K562 (cell line): ENCODE measurements around the gene CCDC167. TPM values are rescaled to one million over a fixed set of nuclear protein-coding genes. Genes with fewer than 3 reads are reported as not detected.
A peak's percentile ranks its signal among the peaks of the same experiment; 100 is the strongest.

Source experiments
- ATAC-seq: fragments of 200-7000 bp; cut with Tn5 transposase; 3 replicates; pipeline ENCODE4 v1.9.1; 2020; ENCODE audit warnings: moderate library complexity
- BruUV-seq: library from RNA; stranded (reverse); fragments of 400-500 nt; replicated peaks from 2 replicates; lab custom pipeline; 2021; lab: Mats Ljungman, UMichigan
- CTCF ChIA-PET: fragments of 300-600 bp; formaldehyde crosslinking; extraction: SDS; loops from one replicate; lab custom pipeline; 2021; ENCODE audit warnings: low intra/inter-chr PET ratio; lab: Yijun Ruan, JAX
- POLR2A ChIA-PET: fragments of 300-600, 350-650 bp; sonication (Branson Sonifier 250); formaldehyde crosslinking; extraction: SDS; loops from one replicate; lab custom pipeline; 2021; ENCODE audit warnings: antibody characterized with exemption, inconsistent platforms; lab: Yijun Ruan, JAX
- DNase-seq, 4 experiments: peaks; one replicate each; pipeline versions ENCODE4 v3.0.0 to v3.0.0-alpha.2; 2011 to 2018; ENCODE audit warnings: low spot score in 3 of 4, mixed read lengths in 3 of 4; ENCODE audit errors: extremely low read depth in 1 of 4
- FAIRE-seq: peaks from 2 replicates; lab custom pipeline; 2011; peaks lifted over from hg19 to GRCh38; lab: Jason Lieb, UNC
- H2AFZ ChIP-seq: 2 replicates; pipeline ENCODE4 v1.6.0; 2011; ENCODE audit warnings: low read depth, low read length, control low read depth, inconsistent platforms
- H3K27ac ChIP-seq: fragments of 200-600 bp; 3 replicates; pipeline ENCODE4 v1.8.0; 2011; ENCODE audit warnings: low read depth, mild to moderate bottlenecking, control low read depth, inconsistent platforms, low read length, moderate library complexity, mixed read lengths; ENCODE audit errors: extremely low read depth
- H3K27me3 ChIP-seq, 2 experiments: fragments of 300-600 bp in 1 of 2; 2 replicates in 1 of 2; 3 replicates in 1 of 2; pipeline versions ENCODE4 v1.6.0 to v1.8.0; 2011; ENCODE audit warnings: inconsistent platforms in 2 of 2, low read length in 2 of 2, mild to moderate bottlenecking in 1 of 2, mixed read lengths in 1 of 2, moderate library complexity in 1 of 2; ENCODE audit not compliant: control insufficient read depth in 2 of 2, insufficient read depth in 2 of 2
- H3K36me3 ChIP-seq: fragments of 300-600 bp; 3 replicates; pipeline ENCODE4 v1.8.0; 2011; ENCODE audit warnings: mild to moderate bottlenecking, low read length, inconsistent platforms; ENCODE audit not compliant: control insufficient read depth, insufficient read depth
- H3K4me1 ChIP-seq, 2 experiments: fragments of 200-600 bp in 1 of 2; replicated peaks in 1 of 2; 2 replicates in 1 of 2; 3 replicates in 1 of 2; pipeline versions ENCODE4 v1.5.1 to v1.8.0; 2011; ENCODE audit warnings: inconsistent platforms in 2 of 2, low read length in 2 of 2, mild to moderate bottlenecking in 1 of 2, mixed read lengths in 1 of 2, moderate library complexity in 1 of 2; ENCODE audit not compliant: control insufficient read depth in 2 of 2, insufficient read depth in 2 of 2
- H3K4me2 ChIP-seq: 2 replicates; pipeline ENCODE4 v1.6.1; 2011; ENCODE audit warnings: low read length, control low read depth, inconsistent platforms, mixed read lengths; ENCODE audit not compliant: insufficient read depth
- H3K4me3 ChIP-seq: fragments of 200-600 bp; sonication (generic), shearing (Covaris generic); 2 replicates; pipeline ENCODE4 v1.5.1; 2016; ENCODE audit warnings: control low read depth, inconsistent platforms
- H3K79me2 ChIP-seq: fragments of 200-600 bp; 3 replicates; pipeline ENCODE4 v1.8.0; 2011; ENCODE audit warnings: low read length, inconsistent platforms; ENCODE audit not compliant: control insufficient read depth, insufficient read depth
- H3K9ac ChIP-seq, 2 experiments: 2 replicates each; pipeline versions ENCODE4 v1.6.0 to v1.6.1; 2011; ENCODE audit warnings: low read depth in 2 of 2, low read length in 2 of 2, control low read depth in 1 of 2, inconsistent platforms in 1 of 2, mild to moderate bottlenecking in 1 of 2, mixed read lengths in 1 of 2; ENCODE audit not compliant: insufficient read depth in 1 of 2
- H3K9me1 ChIP-seq: one replicate; pipeline ENCODE4 v1.6.0; 2011; ENCODE audit warnings: inconsistent platforms, mild to moderate bottlenecking, low read length, moderate library complexity; ENCODE audit not compliant: control insufficient read depth, insufficient read depth
- H3K9me3 ChIP-seq: replicated peaks from 2 replicates; pipeline ENCODE4 v1.5.1; 2011; ENCODE audit warnings: low read depth, low read length, inconsistent platforms; ENCODE audit not compliant: control insufficient read depth, insufficient read depth
- H4K20me1 ChIP-seq: replicated peaks from 2 replicates; pipeline ENCODE4 v1.6.1; 2011; ENCODE audit warnings: low read length, inconsistent platforms, mixed read lengths; ENCODE audit not compliant: control insufficient read depth, insufficient read depth
- BRF1 ChIP-seq: IDR thresholded peaks from 3 replicates; pipeline ENCODE4 v1.6.1; 2011; ENCODE audit warnings: borderline replicate concordance, mild to moderate bottlenecking; ENCODE audit not compliant: insufficient read length; ENCODE audit errors: extremely low read depth
- POLR2G ChIP-seq: fragments of 200-400 bp; formaldehyde crosslinking; IDR thresholded peaks from 2 replicates; pipeline ENCODE4 v1.6.1; 2017; ENCODE audit warnings: low read depth, mild to moderate bottlenecking, antibody characterized with exemption, low read length, moderate library complexity
- WGBS: fragments of 100-300 bp; shearing (Covaris generic); methylation state at CpG from one replicate; pipeline ENCODE4 v1.1.6; 2016; ENCODE audit warnings: low coverage, mixed read lengths; ENCODE audit not compliant: insufficient coverage; ENCODE audit errors: missing lambda C conversion rate; 5-methylcytosine and 5-hydroxymethylcytosine counted together
- in situ Hi-C: fragments of 300-500 bp; cut with MboI; formaldehyde crosslinking; loops from 4 replicates; pipeline ENCODE4 v1.15.0; 2018; ENCODE audit warnings: inconsistent platforms, mixed read lengths
- intact Hi-C: fragments of 100-400 bp; cut with micrococcal nuclease; formaldehyde crosslinking; loops from 2 replicates; pipeline ENCODE4 v1.14.2; 2022
- polyA plus RNA-seq, 8 experiments: library from polyadenylated mRNA; depleted of rRNA in 4 of 8; stranded (reverse) in 5 of 8; unstranded in 3 of 8; fragments of >200 nt; fragmentation: Nextera tagmentation in 2 of 8; fragmentation: Illumina TruSeq in 1 of 8; extraction: Ambion mirVana in 2 of 8; extraction: Trizol in 1 of 8; gene quantifications; 2 replicates each; pipeline versions ENCODE4 v1.2.1 to v1.2.3, GENCODE V29; 2011 to 2014; ENCODE audit warnings: inconsistent platforms in 1 of 8, missing spikeins in 1 of 8
- total RNA-seq, 7 experiments: library from RNA; depleted of rRNA in 6 of 7; stranded (reverse); fragments of >200 nt in 6 of 7; fragmentation: Illumina TruSeq in 2 of 7; extraction: Trizol in 2 of 7; gene quantifications; 2 replicates each; pipeline versions ENCODE4 v1.2.1 to v1.2.3, GENCODE V29; 2011 to 2021; ENCODE audit warnings: low replicate concordance in 1 of 7

The CCDC167 gene
- total and polyA plus RNA-seq, 9 of the 15 experiments (the other 6 are each of a cell fraction or from before 2014, with no cell fraction given): 26.0 to 114 (median 45.2) TPM

- in situ Hi-C loops (no loop called here), intact Hi-C loops (no loop called here)
- no peak for ATAC-seq
- H3K9ac ChIP-seq: peak overlapping the region in 1 of 2 experiments; percentile 57; a peak in 2 of 4 replicates
- ChIA-PET POLR2A (interaction anchor here (0.6 to 2.4 kb wide), 8 partner anchors 9 to 201 kb away, joined by 3 to 7 read pairs (median 3); partner anchors contain the start of gene CCDC167), CTCF (interaction anchor here (0.6 kb wide), 1 partner anchor 313 kb away, joined by 3 read pairs; no protein-coding TSS in a partner anchor)
- H3K4me1 ChIP-seq: peaks cover 6 to 23% of the 10 kb centered on the region in 2 experiments; a peak in 4 of 5 replicates
- no peak overlapping the region for H3K27ac ChIP-seq
- H3K27me3 ChIP-seq: no peaks in the 10 kb centered on the region
- no peak overlapping the region for H3K4me2 ChIP-seq
- TF ChIP-seq BRF1 (no peak), POLR2G (peak; percentile 39; the same call in 1 of the 2 replicates)
- H3K9me1 ChIP-seq: no peaks in the 10 kb centered on the region
- no peak for FAIRE-seq
- no peaks in the 10 kb centered on the region for H3K9me3 ChIP-seq
- H3K4me3 ChIP-seq: no peak overlapping the region
- H2AFZ ChIP-seq: no peak overlapping the region
- no TSS peak for BruUV-seq
- no peaks in the 10 kb centered on the region for H3K79me2 ChIP-seq
- H4K20me1 ChIP-seq: peaks cover 12% of the 10 kb centered on the region; the same call in 1 of the 2 replicates
- 42% methylated on average over 9 of the region's 9 CpGs for WGBS
- H3K36me3 ChIP-seq: no peaks in the 10 kb centered on the region
- DNase-seq: no peak
These were observed 9.0 kb downstream of the CCDC167 start for GRCh38 chr6:37490536-37491170.
